GM13976 (cell line): Measurements from ENCODE around the gene SORBS1.

Experiments
- DNase-seq: peaks from one replicate; pipeline ENCODE4 v3.0.0; 2012; ENCODE audit warnings: low spot score
- in situ Hi-C: fragments of 300-500 bp; cut with MboI; formaldehyde crosslinking; loops from one replicate; pipeline ENCODE4 v1.12.0; 2022; ENCODE audit warnings: low sequenced_read_pairs, mixed read lengths, inconsistent platforms; ENCODE audit not compliant: unreplicated experiment
- TF ChIP-seq, protein P1 (sequence below): IDR thresholded peaks from 2 replicates; pipeline ENCODE4 v1.5.1; 2012; ENCODE audit warnings: borderline replicate concordance, mild to moderate bottlenecking; ENCODE audit not compliant: insufficient read depth; ENCODE audit errors: extremely low read depth, missing control alignments, control extremely low read depth

The SORBS1 gene

DNA sequence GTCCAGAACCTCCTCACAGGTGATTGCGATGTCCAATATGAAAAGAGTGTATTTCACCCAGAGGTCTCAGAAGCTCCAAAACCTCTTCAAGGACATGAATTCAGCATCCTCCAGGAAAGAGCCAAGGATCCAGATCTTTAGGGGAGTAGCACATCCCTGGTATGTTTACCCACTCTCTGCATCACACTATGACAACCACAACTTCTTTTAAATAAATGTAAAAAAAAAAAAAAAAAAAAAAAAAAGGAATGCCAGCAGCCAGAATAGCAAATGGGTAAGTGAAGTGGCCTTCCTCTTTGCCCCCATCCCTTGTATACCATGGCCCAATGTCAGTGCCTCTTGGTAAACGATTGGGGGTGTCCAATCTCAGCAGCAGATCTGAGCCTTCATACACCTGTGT lies 67.3 kb downstream of the SORBS1 start:
- in situ Hi-C loops, result no loop called here
- TF ChIP-seq, protein P1, sequence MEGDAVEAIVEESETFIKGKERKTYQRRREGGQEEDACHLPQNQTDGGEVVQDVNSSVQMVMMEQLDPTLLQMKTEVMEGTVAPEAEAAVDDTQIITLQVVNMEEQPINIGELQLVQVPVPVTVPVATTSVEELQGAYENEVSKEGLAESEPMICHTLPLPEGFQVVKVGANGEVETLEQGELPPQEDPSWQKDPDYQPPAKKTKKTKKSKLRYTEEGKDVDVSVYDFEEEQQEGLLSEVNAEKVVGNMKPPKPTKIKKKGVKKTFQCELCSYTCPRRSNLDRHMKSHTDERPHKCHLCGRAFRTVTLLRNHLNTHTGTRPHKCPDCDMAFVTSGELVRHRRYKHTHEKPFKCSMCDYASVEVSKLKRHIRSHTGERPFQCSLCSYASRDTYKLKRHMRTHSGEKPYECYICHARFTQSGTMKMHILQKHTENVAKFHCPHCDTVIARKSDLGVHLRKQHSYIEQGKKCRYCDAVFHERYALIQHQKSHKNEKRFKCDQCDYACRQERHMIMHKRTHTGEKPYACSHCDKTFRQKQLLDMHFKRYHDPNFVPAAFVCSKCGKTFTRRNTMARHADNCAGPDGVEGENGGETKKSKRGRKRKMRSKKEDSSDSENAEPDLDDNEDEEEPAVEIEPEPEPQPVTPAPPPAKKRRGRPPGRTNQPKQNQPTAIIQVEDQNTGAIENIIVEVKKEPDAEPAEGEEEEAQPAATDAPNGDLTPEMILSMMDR, result no peak

DNA sequence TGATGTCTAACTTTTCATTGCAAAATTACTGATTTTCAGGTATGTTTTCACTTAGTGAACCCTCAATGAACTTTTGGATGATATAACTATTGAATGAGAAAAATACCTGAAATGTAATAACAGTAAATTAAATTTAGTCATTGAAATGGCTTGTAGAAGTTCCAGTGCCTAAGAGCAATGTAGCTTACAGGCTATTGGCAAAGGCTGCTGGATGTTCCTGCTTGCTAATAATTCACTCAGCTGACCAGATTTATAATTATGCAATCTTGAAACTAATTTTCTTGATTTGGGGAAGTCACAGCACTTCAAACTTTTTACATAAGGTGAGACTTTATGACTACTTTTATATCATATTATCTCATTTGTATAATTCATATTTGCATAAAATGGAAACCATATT lies 73.2 kb downstream of the SORBS1 start:
- in situ Hi-C loops, result no loop called here
- no peak for DNase-seq
- TF ChIP-seq, protein P1, result no peak

More for the DNA sequence above, 67.3 kb downstream of the SORBS1 start:
- DNase-seq, result no peak

DNA sequence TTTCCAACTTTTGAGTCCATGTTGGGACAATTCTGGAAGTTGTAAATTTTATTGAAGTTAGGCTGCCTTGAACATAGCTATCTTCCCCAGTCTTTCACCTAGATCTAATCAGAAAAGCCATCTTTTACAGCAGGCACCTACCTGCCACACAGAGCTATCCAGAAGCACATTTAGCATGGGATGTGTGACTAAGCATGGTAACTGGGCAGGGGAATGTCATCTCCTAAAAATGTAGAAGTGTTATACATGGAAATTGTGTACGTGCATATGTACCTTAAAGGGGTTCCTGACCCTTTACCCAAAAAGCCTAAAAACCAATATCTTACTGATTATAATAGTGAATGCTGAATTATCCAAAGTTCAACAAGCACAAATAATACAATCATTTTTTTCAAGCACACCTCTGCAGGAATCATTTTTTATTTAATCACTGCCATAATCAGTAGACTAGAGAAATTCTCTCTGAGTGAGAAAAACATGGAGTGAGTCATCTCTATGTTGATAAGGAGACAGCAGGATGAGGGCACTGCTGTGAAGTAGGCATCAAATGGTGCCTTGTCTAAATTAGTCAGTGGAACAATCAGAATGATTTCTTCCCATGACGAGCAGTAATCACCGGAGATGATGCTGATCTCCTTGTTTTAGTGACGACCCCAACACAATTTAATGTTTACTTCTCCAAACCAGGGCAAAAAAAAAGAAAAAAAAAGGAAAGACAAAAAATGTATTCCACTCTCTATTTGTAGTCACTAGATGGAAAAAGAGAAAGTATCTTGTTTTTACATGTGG lies 75.9 kb downstream of the SORBS1 start:
- TF ChIP-seq, protein P1, result no peak
- in situ Hi-C loops, result no loop called here
- no peak for DNase-seq

DNA sequence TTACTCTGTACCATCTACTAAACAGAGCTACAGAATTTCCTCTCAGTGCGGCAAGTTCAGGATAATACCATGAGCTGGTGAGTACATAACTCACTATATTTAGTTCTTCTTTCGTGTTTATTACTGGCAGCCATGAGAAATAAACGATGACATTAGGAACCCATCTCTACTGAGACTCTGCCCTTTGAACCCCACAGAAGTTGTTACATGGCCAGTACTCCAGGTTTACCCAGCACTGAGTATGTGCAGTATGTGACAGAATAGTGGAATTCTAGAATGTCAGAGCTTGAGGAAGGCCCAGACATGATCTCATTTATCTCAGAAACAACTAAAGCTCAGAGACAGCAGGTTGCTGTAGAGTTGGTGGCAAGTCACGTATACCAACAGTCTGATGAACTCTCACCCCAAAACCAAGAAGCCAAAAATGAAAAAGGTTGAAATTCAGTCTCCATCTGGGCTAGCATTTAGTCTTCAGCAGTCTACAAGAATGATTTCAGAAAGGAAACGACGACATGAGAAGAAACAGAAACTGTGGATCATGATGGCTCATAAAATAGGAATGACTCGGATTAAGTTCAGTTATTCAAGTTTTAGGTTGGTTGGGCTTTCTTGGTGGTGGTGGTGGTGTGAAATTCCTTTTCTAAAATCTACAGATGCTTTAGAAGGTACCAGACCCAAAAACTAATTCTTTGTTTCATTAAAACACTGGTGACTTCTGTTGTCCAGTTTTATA lies 78.5 kb downstream of the SORBS1 start:
- TF ChIP-seq, protein P1, result no peak
- no peak for DNase-seq

DNA sequence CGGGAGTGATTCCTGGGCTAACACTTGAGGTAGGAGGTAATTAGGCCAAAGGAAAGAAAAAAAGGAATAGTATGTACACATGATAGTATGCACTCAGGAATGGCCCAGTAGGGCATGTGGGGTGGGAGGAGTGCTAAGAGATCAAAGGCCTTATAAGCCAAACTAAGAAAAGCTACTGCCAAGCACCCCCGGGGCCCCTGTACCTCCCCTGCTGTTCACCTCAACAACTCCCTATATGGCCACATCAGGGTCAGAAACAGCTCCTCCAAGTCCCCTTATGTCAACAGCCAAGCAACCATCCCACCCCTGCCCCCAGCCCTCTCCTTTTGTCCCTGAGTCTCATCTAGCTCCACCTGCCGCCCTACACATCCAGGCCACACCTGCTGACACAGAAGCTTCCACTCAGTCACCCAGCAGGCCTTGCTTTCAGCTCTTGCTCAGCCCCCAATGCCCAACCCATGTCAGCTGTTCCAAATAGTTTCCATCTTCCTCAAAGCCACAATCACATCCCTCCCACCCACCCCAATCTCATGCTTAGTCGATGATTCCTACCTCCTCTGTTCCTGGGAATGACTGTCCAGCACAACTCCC lies 80.2 kb downstream of the SORBS1 start:
- DNase-seq, result no peak
- TF ChIP-seq, protein P1, result no peak
- in situ Hi-C loops, result no loop called here

More for the DNA sequence above, 78.5 kb downstream of the SORBS1 start:
- in situ Hi-C loops, result no loop called here

DNA sequence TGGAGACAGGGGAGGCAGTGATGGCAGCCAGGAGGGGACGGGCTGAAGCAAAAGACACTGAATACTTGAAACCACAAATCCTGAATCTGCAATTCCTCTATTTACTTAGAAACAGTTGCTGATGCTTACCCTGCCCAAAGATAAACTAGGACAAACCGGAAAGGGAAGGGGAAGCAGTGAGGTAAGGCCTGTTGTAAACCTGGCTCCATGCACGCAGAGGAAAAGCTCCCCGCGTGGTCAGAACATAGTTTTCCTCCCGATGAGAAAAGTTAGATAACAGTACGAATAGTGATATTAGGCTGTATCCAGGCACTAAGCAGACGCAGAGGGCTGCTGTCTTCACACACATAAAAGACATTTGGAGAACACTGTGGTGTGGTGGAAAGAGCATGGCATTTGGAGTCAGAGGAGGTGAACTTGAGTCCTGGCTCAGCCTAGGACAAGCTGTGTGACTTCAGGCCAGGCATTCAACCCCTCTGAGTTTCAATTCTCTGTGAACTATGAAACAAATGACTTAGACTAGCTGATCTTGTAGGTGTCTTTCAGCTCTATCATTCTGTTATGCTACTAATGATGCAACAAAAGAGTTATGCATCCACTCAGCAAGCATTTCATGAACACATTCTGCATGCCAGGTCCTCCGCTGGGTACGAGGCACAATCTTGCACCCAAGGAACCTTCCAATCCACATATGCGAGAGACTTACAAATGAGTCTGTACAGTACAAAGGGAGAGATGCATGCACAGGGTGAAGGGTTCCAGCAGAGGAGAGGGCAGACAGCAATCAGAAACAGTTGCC lies 80.9 kb downstream of the SORBS1 start:
- TF ChIP-seq, protein P1, result no peak
- no peak for DNase-seq
- in situ Hi-C loops, result no loop called here
